Measurements from ENCODE around the gene DNAI1. TPM values are rescaled to one million over a fixed set of nuclear protein-coding genes. Genes with fewer than 3 reads are reported as not detected.

The DNAI1 gene
- 0.20 TPM in 1 of 2 replicates, not detected in the other for total RNA-seq

DNA sequence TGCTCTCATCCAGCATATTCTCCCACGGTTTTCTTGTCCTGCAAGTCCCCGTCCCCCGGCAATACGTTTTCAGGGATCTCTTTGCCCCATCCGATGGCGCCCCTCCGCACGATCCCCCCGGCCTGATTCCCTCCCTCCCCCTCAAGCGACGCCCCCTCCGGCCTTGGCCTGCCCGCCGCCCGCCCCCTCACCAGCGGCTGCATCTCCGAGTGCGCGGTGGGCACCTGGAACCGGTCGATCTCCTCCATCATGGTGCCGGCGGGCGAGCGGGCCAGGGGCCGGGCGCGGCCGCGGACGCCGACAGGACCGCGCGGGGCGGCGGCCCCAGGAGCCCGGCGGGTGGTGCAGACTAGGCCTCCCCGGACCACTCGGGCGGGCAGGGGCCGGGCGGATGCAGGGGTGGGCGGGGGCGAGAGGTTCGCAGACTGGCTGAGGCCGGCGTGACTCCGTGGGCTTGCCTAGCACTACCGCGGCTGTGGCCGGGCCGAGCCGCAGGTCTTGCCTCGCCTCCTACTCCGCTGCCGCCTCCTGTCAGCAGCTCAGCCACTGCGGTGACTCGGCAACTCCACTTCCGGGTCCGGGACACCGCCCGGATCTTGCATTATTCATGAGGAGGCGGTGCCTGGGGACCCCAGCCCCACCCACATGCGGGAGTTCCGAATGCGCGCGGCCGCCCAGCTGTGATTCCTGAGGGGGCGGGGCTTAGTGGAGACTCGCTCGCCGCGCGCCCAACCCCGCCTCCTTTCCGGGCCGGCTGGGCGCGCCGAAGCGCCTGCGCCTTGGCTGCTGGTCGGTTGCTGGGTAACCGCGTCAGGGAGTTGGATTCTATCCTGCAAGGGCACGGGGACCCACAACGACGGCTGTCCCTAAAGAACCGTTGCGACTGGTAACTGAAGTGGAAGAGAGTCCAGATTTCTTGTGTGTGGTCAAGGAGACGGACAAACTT lies at the start of gene DNAI1, which contains the start of gene FAM219A:
Gene DNAI1, plus strand, starts transcription at position 793 of the 946 bp plus-strand sequence. CDS start 201 bp downstream, outside the sequence.
Gene FAM219A, minus strand, starts transcription at position 558 of the 946 bp plus-strand sequence. Its CDS starts 307 bp downstream, at position 251.

GRCh38 chr9:34522971-34523797 lies 64.6 kb downstream of the DNAI1 start, which contains the start of gene ENHO:
TSS of gene ENHO (minus strand) at chr9:34522990. CDS start at chr9:34521695, 1,295 bp downstream.

Small RNA genes lying within 50 kb of the gene (small RNA-seq; reads per million reads assigned to genes)
- not detected for gene RN7SKP24

Other genes with a start within 250 kb of the DNAI1 start
- gene KIF24, start 129.5 kb upstream of the DNAI1 start, total RNA-seq, result 3.3 and 6.5 TPM in 2 replicates
- gene NUDT2, start 129.2 kb upstream of the DNAI1 start, total RNA-seq, result 16.9 and 17.8 TPM in 2 replicates
- gene MYORG, start 81.9 kb upstream of the DNAI1 start, total RNA-seq, result 0.73 and 0.78 TPM in 2 replicates
- 5.9 and 9.6 TPM in 2 replicates for gene FAM219A, start 235 bp upstream of the DNAI1 start, total RNA-seq
- under 0.01 TPM in 1 of 2 replicates, not detected in the other for gene ENHO, start 64.2 kb downstream of the DNAI1 start, total RNA-seq
- 0.20 and 0.37 TPM in 2 replicates for gene CNTFR, start 130.9 kb downstream of the DNAI1 start, total RNA-seq
- gene RPP25L, start 153.3 kb downstream of the DNAI1 start, total RNA-seq, result 28.0 and 28.7 TPM in 2 replicates
- gene DCTN3, start 161.7 kb downstream of the DNAI1 start, total RNA-seq, result 76.8 and 112 TPM in 2 replicates
- under 0.01 TPM in 1 of 2 replicates, not detected in the other for gene ARID3C, start 170.3 kb downstream of the DNAI1 start, total RNA-seq
- 124 and 130 TPM in 2 replicates for gene SIGMAR1, start 179.0 kb downstream of the DNAI1 start, total RNA-seq
- gene GALT, start 187.9 kb downstream of the DNAI1 start, total RNA-seq, result 23.5 and 33.4 TPM in 2 replicates
- gene IL11RA, start 193.4 kb downstream of the DNAI1 start, total RNA-seq, result 6.1 and 15.1 TPM in 2 replicates
- not detected in 2 replicates for gene CCL27, start 203.9 kb downstream of the DNAI1 start, total RNA-seq
- gene CCL19, start 232.5 kb downstream of the DNAI1 start, total RNA-seq, result not detected in 2 replicates

Measured in subcutaneous preadipocyte (primary cell).